Neutrophil (primary cell): ENCODE results near the gene SLC26A11.

Source experiments
- H3K27ac ChIP-seq: fragments of 200-600 bp; sonication (generic); 2 replicates; pipeline ENCODE4 v1.5.1; 2016; ENCODE audit warnings: mild to moderate bottlenecking, moderate library complexity
- H3K27me3 ChIP-seq: fragments of 200-600 bp; sonication (generic); 2 replicates; pipeline ENCODE4 v1.6.0; 2016; ENCODE audit warnings: mild to moderate bottlenecking
- H3K36me3 ChIP-seq: fragments of 200-600 bp; sonication (generic); 2 replicates; pipeline ENCODE4 v1.5.1; 2017
- H3K4me1 ChIP-seq, 2 experiments: fragments of 200-600 bp in 1 of 2; sonication (generic) in 1 of 2; 1 replicate in 1 of 2; 2 replicates in 1 of 2; pipeline versions ENCODE4 v1.5.1 to v1.6.1; 2013 to 2016; ENCODE audit warnings: low read depth in 1 of 2, low read length in 1 of 2, mild to moderate bottlenecking in 1 of 2, moderate library complexity in 1 of 2; ENCODE audit not compliant: control insufficient read depth in 1 of 2, insufficient read depth in 1 of 2
- H3K4me3 ChIP-seq, 2 experiments: fragments of 200-600 bp in 1 of 2; sonication (generic) in 1 of 2; 1 replicate in 1 of 2; 2 replicates in 1 of 2; pipeline ENCODE4 v1.5.1; 2013 to 2016; ENCODE audit warnings: low read depth in 1 of 2, low read length in 1 of 2, mild to moderate bottlenecking in 1 of 2, moderate library complexity in 1 of 2
- H3K9me3 ChIP-seq: fragments of 200-600 bp; sonication (generic); 2 replicates; pipeline ENCODE4 v1.5.1; 2016
- TF ChIP-seq, protein P1 (sequence below): fragments of 200-600 bp; sonication (generic); IDR thresholded peaks from 2 replicates; pipeline ENCODE4 v1.5.1; 2016; ENCODE audit warnings: antibody characterized with exemption

SLC26A11 gene

GRCh38 chr17:80214012-80214877 lies 6.0 kb upstream of the SLC26A11 start:
- H3K36me3 ChIP-seq = no peaks in the 10 kb centered on the region
- peaks cover 2 to 16% of the 10 kb centered on the region in 2 experiments for H3K4me1 ChIP-seq
- no peak overlapping the region for H3K4me3 ChIP-seq
- no peak overlapping the region for H3K27ac ChIP-seq
- TF ChIP-seq, protein P1, sequence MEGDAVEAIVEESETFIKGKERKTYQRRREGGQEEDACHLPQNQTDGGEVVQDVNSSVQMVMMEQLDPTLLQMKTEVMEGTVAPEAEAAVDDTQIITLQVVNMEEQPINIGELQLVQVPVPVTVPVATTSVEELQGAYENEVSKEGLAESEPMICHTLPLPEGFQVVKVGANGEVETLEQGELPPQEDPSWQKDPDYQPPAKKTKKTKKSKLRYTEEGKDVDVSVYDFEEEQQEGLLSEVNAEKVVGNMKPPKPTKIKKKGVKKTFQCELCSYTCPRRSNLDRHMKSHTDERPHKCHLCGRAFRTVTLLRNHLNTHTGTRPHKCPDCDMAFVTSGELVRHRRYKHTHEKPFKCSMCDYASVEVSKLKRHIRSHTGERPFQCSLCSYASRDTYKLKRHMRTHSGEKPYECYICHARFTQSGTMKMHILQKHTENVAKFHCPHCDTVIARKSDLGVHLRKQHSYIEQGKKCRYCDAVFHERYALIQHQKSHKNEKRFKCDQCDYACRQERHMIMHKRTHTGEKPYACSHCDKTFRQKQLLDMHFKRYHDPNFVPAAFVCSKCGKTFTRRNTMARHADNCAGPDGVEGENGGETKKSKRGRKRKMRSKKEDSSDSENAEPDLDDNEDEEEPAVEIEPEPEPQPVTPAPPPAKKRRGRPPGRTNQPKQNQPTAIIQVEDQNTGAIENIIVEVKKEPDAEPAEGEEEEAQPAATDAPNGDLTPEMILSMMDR = no peak
- no peaks in the 10 kb centered on the region for H3K9me3 ChIP-seq
- H3K27me3 ChIP-seq = peaks cover 33% of the 10 kb centered on the region

DNA sequence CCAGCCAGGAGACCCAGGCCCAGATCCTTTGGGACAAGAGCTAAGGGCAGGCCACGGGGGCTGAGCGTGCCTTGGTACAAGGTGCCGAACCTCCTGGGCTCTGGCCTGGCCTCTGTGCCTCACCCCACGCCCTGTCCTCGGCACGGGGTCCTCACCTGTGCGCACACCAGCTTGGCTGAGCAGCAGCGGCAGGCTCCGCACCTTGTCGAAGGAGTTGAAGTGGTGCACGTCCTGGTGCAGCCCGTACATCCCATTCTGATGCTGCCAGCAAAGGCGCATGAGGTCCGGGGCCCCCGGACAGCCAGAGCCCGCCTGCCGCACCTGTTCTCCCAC lies 5.4 kb upstream of the SLC26A11 start:
- Histone ChIP-seq H3K27ac (no peak overlapping the region), H3K27me3 (peaks cover 39% of the 10 kb centered on the region), H3K4me1 (peaks cover 8 to 22% of the 10 kb centered on the region in 2 experiments), H3K4me3 (no peak overlapping the region), H3K36me3 (no peaks in the 10 kb centered on the region), H3K9me3 (no peaks in the 10 kb centered on the region)
- TF ChIP-seq, protein P1 = no peak

DNA sequence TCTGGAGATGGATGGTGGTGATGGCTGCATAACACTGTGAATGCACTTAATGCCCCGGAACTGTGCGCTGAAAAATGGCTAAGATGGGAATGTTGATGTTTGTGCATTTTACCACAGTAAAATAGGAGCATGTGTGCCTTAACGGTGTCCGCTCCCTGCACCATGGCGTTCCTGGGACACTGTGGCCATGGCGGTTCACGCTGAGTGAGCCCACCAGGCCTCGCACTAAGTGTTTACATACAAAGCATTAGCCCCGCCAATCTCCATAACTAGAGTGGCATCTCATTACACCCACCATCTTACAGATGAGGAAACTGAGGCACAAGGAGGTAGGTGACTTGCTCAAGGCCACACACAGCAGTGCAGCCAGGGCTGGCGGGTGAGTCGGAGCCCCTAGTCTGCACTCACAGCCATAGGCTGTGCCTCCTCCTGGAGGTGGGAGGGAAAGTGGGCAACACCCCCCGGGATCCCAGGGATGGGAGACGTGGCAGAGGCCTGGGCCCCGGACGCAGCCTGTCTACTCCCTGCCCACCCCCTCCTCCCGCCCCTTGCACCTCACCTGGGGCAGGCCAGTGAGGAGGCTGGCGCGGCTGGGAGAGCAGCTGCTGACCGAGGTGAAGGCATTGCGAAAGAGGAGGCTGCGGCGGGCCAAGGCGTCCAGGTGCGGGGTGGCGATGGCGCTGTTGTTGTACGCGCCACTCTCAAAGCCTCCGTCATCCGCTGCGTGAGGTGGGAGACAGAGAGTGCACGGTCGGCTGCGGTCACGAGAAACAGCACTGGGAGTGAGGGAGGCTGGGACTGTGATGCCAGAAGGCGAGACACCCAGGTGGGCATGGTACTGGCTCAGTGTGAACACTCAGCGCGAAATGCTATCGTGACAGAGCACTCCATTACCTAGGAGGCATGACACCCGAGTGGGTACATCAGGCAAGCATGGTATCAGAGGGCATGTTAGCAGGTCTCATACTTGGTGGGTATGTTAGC lies 3.5 kb upstream of the SLC26A11 start:
- H3K27ac ChIP-seq = no peak overlapping the region
- peaks cover 58% of the 10 kb centered on the region for H3K27me3 ChIP-seq
- TF ChIP-seq, protein P1 = no peak
- H3K4me1 ChIP-seq = peaks cover 15 to 26% of the 10 kb centered on the region in 2 experiments
- H3K36me3 ChIP-seq = no peaks in the 10 kb centered on the region
- H3K4me3 ChIP-seq = no peak overlapping the region
- H3K9me3 ChIP-seq = no peaks in the 10 kb centered on the region

DNA sequence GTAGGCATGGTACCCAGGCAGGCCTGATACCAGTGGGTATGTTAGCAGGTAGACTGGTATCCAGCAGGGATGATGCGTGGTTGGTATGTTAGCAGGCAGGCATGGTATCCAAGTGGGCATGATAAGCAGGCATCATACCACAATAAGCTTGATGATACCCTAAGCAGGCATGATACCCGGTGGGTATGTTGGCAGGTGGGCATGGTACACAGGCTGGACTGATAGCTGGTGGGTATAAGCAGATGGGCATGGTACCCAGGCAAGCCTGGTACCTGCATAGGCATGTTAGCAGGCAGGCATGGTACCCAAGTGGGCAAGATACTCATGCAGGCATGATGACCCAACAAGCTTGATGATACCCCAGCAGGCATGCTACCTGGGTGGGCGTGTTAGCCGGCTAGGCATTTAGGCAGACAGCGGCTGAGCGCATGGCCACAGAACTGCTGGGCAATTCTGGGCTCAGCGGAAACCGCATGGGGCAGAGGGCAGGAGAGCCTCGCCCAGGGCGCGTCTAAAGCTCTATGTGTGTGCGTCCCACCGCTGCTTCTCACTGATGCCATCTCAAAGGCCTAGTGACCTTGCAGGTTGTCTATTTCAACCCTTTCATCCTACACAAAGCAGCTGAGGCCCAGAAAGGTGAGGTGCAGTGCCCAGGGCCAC lies 2.4 kb upstream of the SLC26A11 start:
- no peaks in the 10 kb centered on the region for H3K9me3 ChIP-seq
- H3K36me3 ChIP-seq = no peaks in the 10 kb centered on the region
- peaks cover 69% of the 10 kb centered on the region for H3K27me3 ChIP-seq
- no peak overlapping the region for H3K27ac ChIP-seq
- H3K4me1 ChIP-seq = peaks cover 15 to 23% of the 10 kb centered on the region in 2 experiments
- TF ChIP-seq, protein P1 = no peak
- no peak overlapping the region for H3K4me3 ChIP-seq

GRCh38 chr17:80218391-80218790 lies 1.8 kb upstream of the SLC26A11 start:
- H3K27ac ChIP-seq = no peak overlapping the region
- H3K27me3 ChIP-seq = peaks cover 74% of the 10 kb centered on the region
- no peaks in the 10 kb centered on the region for H3K36me3 ChIP-seq
- H3K4me3 ChIP-seq = no peak overlapping the region
- TF ChIP-seq, protein P1 = no peak
- H3K4me1 ChIP-seq = peaks cover 15 to 18% of the 10 kb centered on the region in 2 experiments
- H3K9me3 ChIP-seq = no peaks in the 10 kb centered on the region
